Small intestine (tissue), 7 donors: ENCODE data around the gene MDK. TPM values are rescaled to one million over a fixed set of nuclear protein-coding genes. Genes with fewer than 3 reads are reported as not detected.

Experiments
- DNase-seq, 2 donors: peaks; one replicate each; pipeline versions ENCODE4 v3.0.0 to v3.0.0-alpha.2; 2013
- FAIRE-seq: peaks from 2 replicates; lab custom pipeline; 2012; peaks lifted over from hg19 to GRCh38; lab: Jason Lieb, UNC
- H3K27ac ChIP-seq, 3 donors: one replicate each; pipeline ENCODE4 v1.5.1; 2013; ENCODE audit warnings: low read length in 2 of 3, mild to moderate bottlenecking in 2 of 3, control low read depth in 1 of 3, inconsistent platforms in 1 of 3, low read depth in 1 of 3, moderate library complexity in 1 of 3
- H3K27me3 ChIP-seq, 3 donors: one replicate each; pipeline ENCODE4 v1.6.1; 2013; ENCODE audit warnings: low read length in 3 of 3, inconsistent platforms in 1 of 3; ENCODE audit not compliant: control insufficient read depth in 3 of 3, insufficient read depth in 3 of 3
- H3K36me3 ChIP-seq, 3 donors: one replicate each; pipeline ENCODE4 v1.6.1; 2013; ENCODE audit warnings: low read length in 3 of 3, inconsistent platforms in 1 of 3, low read depth in 1 of 3, mild to moderate bottlenecking in 1 of 3, moderate library complexity in 1 of 3; ENCODE audit not compliant: control insufficient read depth in 3 of 3, insufficient read depth in 2 of 3
- H3K4me1 ChIP-seq, 3 donors: one replicate each; pipeline ENCODE4 v1.6.1; 2013; ENCODE audit warnings: low read length in 2 of 3, inconsistent platforms in 1 of 3, low read depth in 1 of 3, mild to moderate bottlenecking in 1 of 3, moderate library complexity in 1 of 3; ENCODE audit not compliant: control insufficient read depth in 3 of 3, insufficient read depth in 2 of 3
- H3K4me3 ChIP-seq, 3 donors: one replicate each; pipeline ENCODE4 v1.5.1; 2013; ENCODE audit warnings: low read length in 3 of 3, control low read depth in 1 of 3, inconsistent platforms in 1 of 3, low read depth in 1 of 3, mild to moderate bottlenecking in 1 of 3, moderate library complexity in 1 of 3
- H3K9me3 ChIP-seq, 2 donors: one replicate each; pipeline ENCODE4 v1.6.1; 2013; ENCODE audit warnings: low read depth in 1 of 2, low read length in 1 of 2; ENCODE audit not compliant: control insufficient read depth in 2 of 2, insufficient read depth in 1 of 2
- WGBS, 3 donors: extraction: QIAGEN DNeasy Blood & Tissue Kit; methylation state at CpG; one replicate each; pipeline ENCODE4 v1.1.7; 2013; 5-methylcytosine and 5-hydroxymethylcytosine counted together
- polyA plus RNA-seq, 4 donors: library from polyadenylated mRNA; stranded (reverse) in 3 of 4; unstranded in 1 of 4; fragments of 200-250 nt in 3 of 4; fragments of 120-200 nt in 1 of 4; gene quantifications; one replicate each; pipeline versions ENCODE4 v1.2.1 to v1.2.3, GENCODE V29; 2013
- donor health status: healthy with polysubstance abuse.
- donor health status: control.
- donor health status: control.
- donor health status: Bipolar disorder and iron deficiency.
- donor health status: healthy.

Gene MDK
- polyA plus RNA-seq, 4 donors = 179 to 356 (median 226) TPM

DNA sequence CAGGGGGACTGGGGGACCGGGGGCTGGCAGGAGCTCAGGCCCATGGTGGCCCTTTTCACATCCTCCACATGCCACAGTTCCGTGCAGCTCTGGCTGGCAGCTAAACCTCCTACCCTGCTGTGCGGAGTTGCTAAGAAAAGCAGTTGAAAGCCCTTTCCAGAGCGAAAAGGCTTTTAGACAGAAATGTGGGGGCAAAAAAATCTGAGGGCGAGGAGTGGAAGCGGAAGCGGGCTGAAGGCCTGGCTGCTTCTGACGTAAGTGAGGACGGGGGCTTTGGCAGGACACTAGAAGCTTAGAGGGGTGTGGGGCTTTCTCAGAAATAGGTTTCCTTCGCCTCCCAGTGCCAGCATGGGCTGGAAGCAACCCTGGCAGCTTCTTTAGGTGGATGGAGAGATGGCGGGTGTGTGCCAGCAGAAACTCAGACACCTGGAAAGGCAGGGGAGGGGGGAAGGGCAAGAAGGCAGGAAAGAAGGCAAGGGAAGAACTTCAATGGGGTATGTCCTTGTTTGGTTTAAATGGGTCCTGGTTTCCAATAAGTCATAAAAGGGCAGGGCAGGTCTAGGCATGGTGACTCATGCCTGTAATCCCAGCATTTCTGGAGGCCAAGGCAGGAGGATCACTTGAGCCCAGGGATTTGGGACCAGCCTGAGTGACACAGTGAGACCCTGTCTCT lies 45.4 kb upstream of the MDK start:
- Histone ChIP-seq H3K4me3 (no peak overlapping the region), H3K9me3 (no peaks in the 10 kb centered on the region), H3K4me1 (peaks cover 0 to 23% (median 5%) of the 10 kb centered on the region in 3 donors), H3K27me3 (peaks cover 0 to 40% (median 26%) of the 10 kb centered on the region in 3 donors), H3K36me3 (no peaks in the 10 kb centered on the region), H3K27ac (no peak overlapping the region)
- WGBS, 3 donors = 89 to 93% (median 92%) methylated on average over 11 of the region's 11 CpGs
- FAIRE-seq (no peak), DNase-seq (no peak)

DNA sequence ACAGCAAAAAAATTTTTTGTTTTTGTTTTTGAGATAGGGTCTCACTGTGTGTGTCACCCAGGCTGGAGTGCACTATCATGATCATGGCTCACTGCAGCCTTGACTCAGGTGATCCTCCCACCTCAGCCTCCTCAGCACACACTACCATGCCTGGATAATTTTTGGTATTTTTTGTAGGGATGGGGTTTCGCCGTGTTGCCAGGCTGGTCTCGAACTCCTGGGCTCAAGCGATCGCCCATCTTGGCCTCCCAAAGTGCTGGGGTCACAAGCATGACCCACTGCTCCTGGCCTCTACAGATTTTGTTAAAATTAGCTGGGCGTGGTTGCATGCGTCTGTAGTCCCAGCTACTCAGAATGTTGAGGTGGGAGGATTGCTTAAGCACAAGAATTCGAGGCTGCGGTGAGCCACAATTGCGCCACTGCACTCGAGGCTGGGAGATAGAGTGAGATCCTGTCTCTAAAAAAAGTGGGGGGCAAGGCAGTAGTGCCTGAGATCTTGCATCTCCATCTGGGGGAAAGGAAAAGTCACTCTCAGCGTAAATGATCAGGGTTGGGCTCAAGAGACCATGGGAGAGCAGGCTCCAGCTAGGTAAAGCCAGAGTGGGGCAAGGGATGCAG lies 44.8 kb upstream of the MDK start:
- Histone ChIP-seq H3K27ac (no peak overlapping the region), H3K36me3 (no peaks in the 10 kb centered on the region), H3K4me3 (no peak overlapping the region), H3K27me3 (peaks cover 0 to 34% (median 22%) of the 10 kb centered on the region in 3 donors), H3K9me3 (no peaks in the 10 kb centered on the region), H3K4me1 (peaks cover 0 to 23% (median 5%) of the 10 kb centered on the region in 3 donors)
- FAIRE-seq = no peak
- WGBS, 3 donors = 83 to 88% (median 84%) methylated on average over 12 of the region's 12 CpGs
- no peak for DNase-seq

DNA sequence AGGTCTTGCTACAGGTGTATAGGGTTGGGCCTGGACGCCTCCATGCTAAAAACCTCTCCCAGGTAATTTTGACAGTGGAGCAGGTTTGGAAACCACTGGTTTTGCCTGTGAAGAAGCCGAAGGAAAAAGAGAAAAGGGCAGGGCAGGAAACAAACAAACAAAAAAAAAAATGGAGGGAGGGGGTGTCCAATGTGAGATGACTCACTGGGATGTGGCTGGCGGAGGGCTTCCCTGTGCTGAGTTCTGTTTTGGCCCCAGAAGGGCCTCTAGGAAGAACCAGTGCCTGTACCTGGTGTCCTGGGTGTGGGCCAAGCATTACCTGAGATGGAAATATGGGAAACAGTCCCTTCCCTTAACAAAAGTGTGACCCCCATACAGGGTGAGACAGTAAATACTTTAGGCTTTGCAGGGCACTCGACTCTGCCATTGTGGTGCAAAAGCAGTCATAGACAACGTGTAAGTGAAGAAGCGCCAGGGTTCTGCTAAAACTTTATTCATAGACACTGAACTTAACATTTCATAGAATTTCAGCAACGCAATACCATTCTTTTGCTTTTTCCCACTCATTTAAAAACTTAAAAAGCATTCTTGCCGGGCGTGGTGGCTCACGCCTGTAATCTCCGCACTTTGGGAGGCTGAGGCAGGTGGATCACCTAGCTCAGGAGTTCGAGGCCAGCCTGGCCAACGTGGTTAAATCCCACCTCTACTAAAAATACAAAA lies 43.7 kb upstream of the MDK start:
- H3K27me3 ChIP-seq = peaks cover 0 to 24% (median 16%) of the 10 kb centered on the region in 3 donors
- H3K9me3 ChIP-seq = no peaks in the 10 kb centered on the region
- no peak for FAIRE-seq
- no peak for DNase-seq
- no peak overlapping the region for H3K27ac ChIP-seq
- WGBS, 3 donors = 81 to 89% (median 88%) methylated on average over 13 of the region's 13 CpGs
- no peak overlapping the region for H3K4me3 ChIP-seq
- no peaks in the 10 kb centered on the region for H3K36me3 ChIP-seq
- H3K4me1 ChIP-seq = peaks cover 0 to 31% (median 0%) of the 10 kb centered on the region in 3 donors

DNA sequence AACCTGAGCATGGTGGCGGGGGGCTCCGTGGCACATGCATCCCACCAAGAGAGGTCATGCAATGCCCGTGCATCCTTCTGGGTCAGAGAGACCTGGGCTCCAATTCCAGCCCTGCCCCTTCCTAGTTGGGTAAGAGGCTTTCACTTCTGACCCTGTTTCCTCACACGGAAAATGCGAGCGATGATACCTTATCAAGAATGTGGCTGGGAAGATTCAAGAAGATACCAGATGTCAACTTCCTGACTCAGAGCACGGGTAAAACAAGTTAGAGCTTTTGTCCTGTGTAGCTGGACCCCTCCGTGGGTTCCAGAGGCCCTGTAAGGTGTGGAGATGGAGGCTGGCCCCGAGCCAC lies 42.9 kb upstream of the MDK start:
- no peaks in the 10 kb centered on the region for H3K36me3 ChIP-seq
- H3K27me3 ChIP-seq = peaks cover 0 to 20% (median 10%) of the 10 kb centered on the region in 3 donors
- DNase-seq (no peak), FAIRE-seq (no peak)
- peaks cover 0 to 28% (median 0%) of the 10 kb centered on the region in 3 donors for H3K4me1 ChIP-seq
- WGBS, 3 donors = 37 to 57% (median 50%) methylated on average over 9 of the region's 9 CpGs
- H3K9me3 ChIP-seq = no peaks in the 10 kb centered on the region
- peak overlapping the region in 1 of 3 donors; percentile 4 for H3K27ac ChIP-seq
- no peak overlapping the region for H3K4me3 ChIP-seq

DNA sequence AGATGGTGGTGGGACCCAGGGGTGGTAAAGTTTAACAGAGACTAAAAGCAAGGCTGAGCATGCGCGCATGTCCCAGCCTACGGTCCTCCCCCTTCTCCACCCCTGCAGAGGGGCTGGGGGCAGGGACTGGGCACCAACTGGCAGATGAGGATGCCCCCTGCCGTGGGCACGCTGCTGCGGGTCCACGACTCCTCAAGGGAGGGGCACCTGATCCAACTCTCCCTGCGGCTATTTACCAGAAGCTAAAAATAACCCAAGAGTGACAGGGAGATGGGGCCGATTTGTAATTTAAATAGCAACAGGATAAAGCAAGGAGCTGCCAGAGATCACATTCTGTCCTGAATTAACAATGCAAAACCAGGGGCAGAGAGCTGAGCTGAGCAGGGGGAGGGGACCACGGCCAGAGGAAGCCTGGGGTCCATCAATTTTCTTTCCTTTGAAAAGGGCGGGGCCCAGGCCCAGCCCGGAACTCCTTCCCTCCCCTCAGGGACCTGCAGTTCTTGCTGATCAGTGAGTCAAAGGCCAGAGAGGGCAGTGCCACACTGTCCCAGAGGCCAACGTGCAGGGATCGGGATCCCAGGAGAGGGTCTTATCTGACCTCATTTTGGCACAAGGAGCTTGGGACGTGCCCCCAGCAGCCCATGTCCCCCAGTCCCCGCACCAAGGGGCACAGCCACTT lies 42.3 kb upstream of the MDK start:
- 39 to 55% (median 44%) methylated on average over 16 of the region's 16 CpGs for WGBS, 3 donors
- Histone ChIP-seq H3K9me3 (no peaks in the 10 kb centered on the region), H3K4me1 (peaks cover 0 to 28% (median 0%) of the 10 kb centered on the region in 3 donors), H3K27me3 (peaks cover 0 to 14% (median 5%) of the 10 kb centered on the region in 3 donors), H3K27ac (peak overlapping the region in 2 of 3 donors; percentile 8 to 13), H3K36me3 (no peaks in the 10 kb centered on the region), H3K4me3 (no peak overlapping the region)
- DNase-seq = no peak
- FAIRE-seq = no peak

DNA sequence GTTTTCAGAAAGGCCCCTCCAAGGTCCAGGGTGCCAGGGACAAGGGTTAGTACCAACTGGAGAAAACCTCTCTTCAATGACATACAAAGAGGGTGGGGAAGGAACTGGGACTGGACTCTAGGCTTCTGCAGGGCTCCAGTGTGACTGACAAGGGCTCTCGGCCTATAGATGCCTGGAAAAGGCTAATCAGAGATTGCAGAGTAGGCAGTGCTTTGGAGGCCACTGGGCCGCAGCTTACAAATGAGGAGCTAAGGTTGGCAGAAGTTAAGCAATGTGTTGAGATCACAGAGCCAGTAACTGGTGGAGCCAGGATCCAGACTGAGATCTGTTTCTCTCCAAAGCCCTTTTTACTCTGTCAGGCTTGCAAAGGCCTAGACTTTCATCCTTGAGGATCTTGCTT lies 41.7 kb upstream of the MDK start:
- H3K4me1 ChIP-seq = peaks cover 0 to 28% (median 0%) of the 10 kb centered on the region in 3 donors
- peaks cover 0 to 8% (median 0%) of the 10 kb centered on the region in 3 donors for H3K27me3 ChIP-seq
- 86 to 93% (median 90%) methylated on average over 2 of the region's 2 CpGs for WGBS, 3 donors
- H3K27ac ChIP-seq = peak overlapping the region in 1 of 3 donors; percentile 8
- no peaks in the 10 kb centered on the region for H3K36me3 ChIP-seq
- FAIRE-seq = no peak
- H3K4me3 ChIP-seq = no peak overlapping the region
- no peaks in the 10 kb centered on the region for H3K9me3 ChIP-seq
- peak in 1 of 2 donors; percentile 49 for DNase-seq

DNA sequence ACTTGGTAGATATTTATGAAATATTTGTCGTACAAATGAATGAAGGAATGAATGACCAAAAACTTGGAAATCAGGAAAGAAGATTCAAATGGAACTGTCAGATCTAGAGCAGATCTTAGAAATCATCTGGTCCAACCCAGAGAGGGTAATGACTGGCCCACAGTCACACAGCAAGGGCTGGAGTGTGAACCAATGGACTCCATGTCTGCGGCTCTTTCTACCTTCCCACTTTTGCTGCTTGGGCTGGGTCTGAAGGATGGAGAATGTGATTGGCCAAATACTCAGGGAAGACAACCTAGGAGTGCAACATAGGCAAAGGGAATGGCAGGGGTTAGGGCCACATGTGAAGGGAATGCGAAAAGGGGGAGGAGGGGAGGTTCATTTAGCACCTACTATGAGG lies 40.0 kb upstream of the MDK start:
- no peak for FAIRE-seq
- no peak overlapping the region for H3K27ac ChIP-seq

DNA sequence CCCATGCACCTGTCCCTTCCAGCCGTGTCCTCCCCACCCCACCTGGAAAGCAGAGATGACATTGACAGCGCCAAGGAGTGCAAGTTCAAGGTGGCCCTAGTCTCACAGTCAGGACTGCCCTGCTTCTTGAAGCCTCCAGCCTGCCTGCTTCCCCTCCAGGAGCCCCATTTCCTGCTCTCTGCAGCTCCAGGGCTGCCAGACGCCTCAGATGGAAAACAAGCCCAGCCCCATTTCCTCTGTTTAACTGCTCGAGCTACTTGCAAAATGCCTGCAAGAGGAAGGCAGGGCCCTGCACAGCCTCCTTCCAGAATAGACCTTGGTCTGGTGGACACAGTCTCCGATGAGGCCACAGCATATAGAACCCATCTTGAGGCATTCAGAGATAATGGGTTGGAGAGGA lies 39.2 kb upstream of the MDK start:
- DNase-seq = no peak
- WGBS, 3 donors = 29 to 41% (median 35%) methylated on average over 5 of the region's 5 CpGs
- Histone ChIP-seq H3K4me3 (no peak overlapping the region), H3K9me3 (no peaks in the 10 kb centered on the region), H3K27ac (peak overlapping the region in 2 of 3 donors; percentile 23 to 54), H3K27me3 (peaks cover 0 to 17% (median 0%) of the 10 kb centered on the region in 3 donors), H3K36me3 (no peaks in the 10 kb centered on the region), H3K4me1 (peaks cover 0 to 36% (median 2%) of the 10 kb centered on the region in 3 donors)
- no peak for FAIRE-seq

More for the DNA sequence above, 40.0 kb upstream of the MDK start:
- Histone ChIP-seq H3K36me3 (no peaks in the 10 kb centered on the region), H3K9me3 (no peaks in the 10 kb centered on the region), H3K4me3 (no peak overlapping the region), H3K27me3 (peaks cover 0 to 14% (median 0%) of the 10 kb centered on the region in 3 donors), H3K4me1 (peaks cover 0 to 31% (median 0%) of the 10 kb centered on the region in 3 donors)
- no peak for DNase-seq
- WGBS, 3 donors = 90 to 97% (median 93%) methylated on average over 3 of the region's 3 CpGs
